ENCODE measurements around the gene TUFT1.
"Not testable (repeated sequence)": the region's sequence is repeated elsewhere in the genome, so short reads cannot be mapped to it uniquely, and the experiment has no call there.

DNA sequence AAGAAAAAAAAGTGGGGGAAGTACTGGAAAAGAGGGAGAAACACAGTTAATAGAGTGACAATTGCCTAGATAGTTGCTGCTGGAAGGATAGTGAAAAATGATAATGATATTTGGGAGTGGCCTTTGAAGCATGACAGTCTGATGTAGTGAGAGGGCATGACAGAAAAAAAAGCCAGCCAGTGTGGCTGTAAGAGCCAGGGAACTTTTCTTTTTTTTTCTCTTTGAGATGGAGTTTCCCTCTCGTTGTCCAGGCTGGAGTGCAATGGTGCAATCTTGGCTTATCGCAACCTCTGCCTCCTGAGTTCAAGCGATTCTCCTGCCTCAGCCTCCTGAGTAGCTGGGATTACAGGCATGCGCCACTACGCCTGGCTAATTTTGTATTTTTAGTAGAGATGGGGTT, 62.4 kb downstream of the TUFT1 start:
- not testable (repeated sequence) for TF ChIP-seq POLR2A (IDR thresholded peaks at IDR 0.05; ENCODE audit: low read depth, low read length); POLR2AphosphoS5 (IDR thresholded peaks at IDR 0.05; ENCODE audit: low read depth, low read length); TAF1 (IDR thresholded peaks at IDR 0.05; ENCODE audit: borderline replicate concordance, low read depth, low read length)

Measured in GM12892 (cell line).